ENCODE results near the gene SETD6.
"Not testable (repeated sequence)": the region's sequence is repeated elsewhere in the genome, so short reads cannot be mapped to it uniquely, and the experiment has no call there.

Gene SETD6

DNA sequence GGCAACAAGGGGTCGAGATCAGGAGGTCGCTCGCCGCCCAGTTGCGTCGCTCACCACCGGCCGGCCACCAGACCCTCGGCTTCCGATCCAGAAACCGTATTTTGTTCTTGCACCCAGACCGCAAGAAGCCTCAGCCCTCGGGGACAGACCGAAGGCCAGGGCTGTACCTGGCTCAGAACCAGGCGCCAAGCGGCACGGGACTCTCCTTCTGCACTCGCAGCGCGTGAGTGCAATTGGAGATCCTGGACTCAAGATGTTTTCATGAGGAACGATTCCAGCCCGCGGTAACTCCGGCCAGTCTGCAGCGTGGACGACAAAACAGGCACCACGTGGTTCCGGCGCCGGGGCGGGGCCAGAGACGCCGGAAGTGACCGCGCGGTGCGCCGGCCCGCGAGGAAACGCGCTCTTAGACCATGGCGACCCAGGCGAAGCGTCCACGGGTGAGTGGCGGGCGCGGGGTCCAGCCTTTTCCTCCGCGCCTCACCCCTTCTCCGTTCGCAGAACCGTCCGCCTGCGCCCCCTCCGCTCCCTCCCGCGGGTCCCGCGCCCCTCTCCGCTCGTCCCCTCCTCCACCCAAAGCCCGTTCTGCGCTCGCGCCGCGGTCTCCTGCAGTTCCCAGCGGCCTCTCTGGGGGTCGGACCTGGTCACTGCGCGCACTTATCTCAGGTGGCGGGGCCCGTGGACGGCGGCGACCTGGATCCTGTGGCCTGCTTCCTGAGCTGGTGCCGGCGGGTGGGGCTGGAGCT is at the start of gene SETD6:
TSS of gene SETD6 (plus strand) at position 393 of the 746 bp plus-strand sequence. CDS start at position 414, 21 bp downstream.
- peak; percentile 54 to 57 for DNase-seq (ENCODE audit: low read depth in 2 of 2)

DNA sequence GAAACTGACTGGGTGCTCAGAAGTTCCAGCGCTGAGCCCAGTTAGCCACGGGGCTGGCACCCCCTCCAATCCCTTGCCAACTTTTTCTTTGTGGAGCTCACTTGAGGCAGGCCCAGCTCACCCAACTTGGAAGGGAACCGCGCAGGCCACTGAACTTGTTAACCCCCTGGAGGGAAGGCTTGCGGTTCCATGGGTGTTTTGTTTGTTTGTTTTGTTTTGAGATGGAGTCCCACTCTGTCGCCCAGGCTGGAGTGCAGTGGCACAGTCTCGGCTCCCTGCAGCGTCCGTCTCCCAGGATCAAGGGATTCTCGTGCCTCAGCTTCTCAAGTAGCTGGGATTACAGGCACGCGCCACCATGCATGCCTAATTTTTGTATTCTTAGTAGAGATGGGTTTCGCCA is 49.5 kb upstream of the SETD6 start:
- DNase-seq (ENCODE audit: low read depth in 2 of 2), result no peak

DNA sequence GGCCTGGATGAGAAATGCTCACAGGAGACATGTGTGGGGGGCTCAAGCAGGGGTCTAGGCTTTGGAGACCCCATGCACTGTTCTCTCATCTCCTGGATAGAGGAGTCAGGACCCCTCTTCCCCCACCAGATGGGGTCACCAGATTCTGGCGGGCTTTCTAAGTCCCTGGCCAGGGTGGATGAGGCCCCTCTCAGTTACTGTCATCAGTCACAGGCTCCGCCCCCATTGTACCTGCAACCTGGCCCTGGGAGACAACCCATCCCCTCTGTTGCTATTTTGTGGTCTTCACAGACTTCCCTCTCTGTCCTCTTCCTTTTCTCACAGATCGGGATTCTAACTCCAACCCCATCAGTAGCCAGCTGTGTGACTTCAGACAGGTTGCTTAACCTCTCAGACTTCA is 48.9 kb upstream of the SETD6 start:
- DNase-seq (ENCODE audit: low read depth in 2 of 2), result no peak

GRCh38 chr16:58467905-58468304 is 47.4 kb upstream of the SETD6 start:
- no peak for DNase-seq (ENCODE audit: low read depth in 2 of 2)

GRCh38 chr16:58471209-58471975 is 43.9 kb upstream of the SETD6 start:
- DNase-seq (ENCODE audit: low read depth in 2 of 2), result no peak

DNA sequence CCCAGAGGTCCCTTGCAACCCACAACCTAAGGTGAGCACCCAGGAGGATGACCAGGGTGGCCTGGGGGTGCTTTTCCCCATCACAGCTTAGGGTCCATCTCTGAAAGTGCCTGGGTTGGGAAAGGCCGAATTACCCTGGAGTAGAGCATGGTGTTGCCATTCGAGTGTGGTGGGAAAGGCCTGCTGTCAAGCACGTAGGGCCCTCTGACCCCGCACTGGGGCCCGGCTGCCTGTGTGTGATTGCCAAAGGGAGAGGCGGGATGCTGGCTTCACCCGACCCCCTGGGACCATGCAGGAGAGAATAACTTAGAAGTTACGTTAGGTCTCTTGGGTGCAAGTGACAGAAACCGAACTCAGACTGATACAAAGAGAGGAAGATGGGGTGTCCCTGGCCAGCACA is 43.1 kb upstream of the SETD6 start:
- no peak for DNase-seq (ENCODE audit: low read depth in 2 of 2)

- no peak for DNase-seq (ENCODE audit: low read depth in 2 of 2)
These were observed 42.5 kb upstream of the SETD6 start for GRCh38 chr16:58472827-58473226.

DNA sequence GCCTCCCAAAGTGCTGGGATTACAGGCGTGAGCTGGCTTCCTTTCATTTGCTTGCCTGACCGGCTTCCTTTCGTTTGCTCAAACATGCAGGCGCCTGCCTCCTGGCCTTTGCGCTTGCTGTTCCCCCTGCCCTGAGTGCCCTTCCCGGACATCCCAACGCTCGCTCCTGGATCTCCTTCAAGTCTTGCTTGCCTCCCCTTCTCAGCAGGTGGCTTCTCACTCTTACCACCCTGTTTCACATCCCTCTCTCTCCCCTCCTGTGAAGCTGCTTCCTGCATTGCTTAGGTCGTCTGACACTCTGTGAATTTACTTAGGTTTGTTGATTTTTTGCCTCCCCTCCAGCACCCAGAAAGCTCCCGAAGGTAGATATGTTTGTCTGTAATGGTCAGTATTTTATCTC is 41.0 kb upstream of the SETD6 start:
- DNase-seq (ENCODE audit: low read depth in 2 of 2), result no peak

GRCh38 chr16:58475091-58475619 is 40.2 kb upstream of the SETD6 start:
- DNase-seq (ENCODE audit: low read depth in 2 of 2), result no peak

DNA sequence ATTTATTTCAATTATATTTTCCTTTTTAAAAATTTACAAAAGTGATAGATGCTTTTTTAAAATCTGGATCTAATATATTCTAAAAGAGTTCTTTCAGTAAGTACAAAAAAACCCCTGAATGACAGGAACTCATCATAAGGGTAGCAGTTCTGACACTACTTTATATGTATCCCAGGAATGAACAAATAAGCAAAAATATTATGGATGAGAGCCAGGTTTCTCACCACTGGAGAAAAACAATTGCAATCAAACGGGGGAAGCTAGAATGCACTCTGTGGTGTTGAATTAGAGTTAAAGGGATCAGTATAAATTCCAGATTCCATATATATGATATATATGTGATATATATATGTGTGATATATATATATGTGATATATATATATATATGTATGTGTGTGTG is 38.5 kb upstream of the SETD6 start:
- DNase-seq (ENCODE audit: low read depth in 2 of 2), result no peak

- DNase-seq (ENCODE audit: low read depth in 2 of 2), result no peak
These were observed 36.9 kb upstream of the SETD6 start for GRCh38 chr16:58478427-58478826.

DNA sequence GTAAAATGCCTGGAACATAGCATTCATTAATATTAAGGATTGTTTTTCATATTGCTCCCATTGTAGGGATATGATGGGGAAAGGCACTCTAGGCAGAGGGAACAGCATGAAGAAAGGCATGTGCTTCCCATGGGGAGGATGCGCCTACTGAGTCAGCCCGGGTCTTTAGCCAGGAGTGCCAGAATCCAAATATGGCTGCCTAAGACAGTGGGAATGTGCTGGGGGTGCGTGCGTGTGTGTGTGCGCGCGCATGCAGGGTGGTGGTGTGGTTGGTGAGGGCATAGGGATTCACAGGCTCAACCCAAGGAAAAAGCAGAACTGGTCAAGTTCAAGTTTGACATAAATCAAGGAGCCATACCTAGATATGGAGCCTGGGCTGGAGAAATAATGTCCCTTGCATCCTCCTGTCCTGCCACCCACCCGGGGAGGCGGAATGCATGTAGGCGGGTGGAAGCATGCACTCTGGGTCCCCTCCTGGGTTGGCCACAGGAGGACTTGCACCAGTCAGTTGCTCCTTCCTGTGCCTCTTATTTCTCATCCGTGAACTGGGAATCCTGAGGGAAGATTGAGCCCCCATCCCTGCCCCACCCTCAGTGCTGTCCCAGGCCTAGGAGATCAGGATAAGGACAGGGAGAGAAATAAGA is 34.0 kb upstream of the SETD6 start:
- DNase-seq (ENCODE audit: low read depth in 2 of 2), result no peak

- no peak for DNase-seq (ENCODE audit: low read depth in 2 of 2)
These were observed 33.4 kb upstream of the SETD6 start for GRCh38 chr16:58481931-58482330.

- no peak for DNase-seq (ENCODE audit: low read depth in 2 of 2)
These were observed 30.0 kb upstream of the SETD6 start for GRCh38 chr16:58485184-58485887.

GRCh38 chr16:58487566-58488351 is 27.6 kb upstream of the SETD6 start:
- DNase-seq (ENCODE audit: low read depth in 2 of 2), result peak; percentile 39 to 52

DNA sequence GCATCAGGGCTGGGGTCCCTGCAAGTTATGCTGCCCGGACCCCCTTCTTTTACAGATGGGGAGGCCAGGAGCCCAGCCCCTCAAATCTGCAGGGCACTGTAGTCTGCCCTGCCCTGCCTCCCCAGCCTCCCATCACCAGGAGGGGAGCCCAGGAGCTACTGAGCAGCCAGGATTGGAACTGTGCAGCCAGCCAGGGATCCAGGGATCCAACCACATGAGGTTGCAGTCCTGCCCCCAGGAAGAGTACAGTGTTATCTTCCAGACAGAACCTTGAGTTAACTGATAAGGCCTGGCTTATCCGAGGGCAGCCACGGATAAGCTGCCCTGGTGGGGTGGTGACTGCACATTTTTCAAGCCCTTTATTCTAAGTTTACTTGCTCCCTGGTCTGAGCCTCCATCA is 26.8 kb upstream of the SETD6 start:
- DNase-seq (ENCODE audit: low read depth in 2 of 2), result no peak

DNA sequence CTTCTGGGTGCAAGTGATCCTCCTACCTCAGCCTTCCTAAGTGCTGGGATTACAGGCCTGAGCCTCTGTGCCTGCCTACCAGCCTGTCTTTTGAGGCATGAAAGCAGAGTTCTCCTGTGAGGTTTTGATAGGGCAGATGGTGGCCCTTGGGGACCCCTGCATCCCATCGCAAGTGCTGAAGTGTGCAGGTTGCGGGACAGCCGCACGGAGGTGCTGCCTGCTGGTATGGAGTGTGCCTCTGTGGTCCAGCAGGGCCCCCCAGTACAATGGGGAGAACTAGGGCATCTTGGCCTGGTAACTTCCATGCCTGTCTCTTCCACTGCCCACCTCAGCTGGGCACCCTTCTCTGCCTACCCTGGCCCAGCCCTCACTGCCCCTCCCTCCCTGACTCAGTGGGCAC is 25.3 kb upstream of the SETD6 start:
- no peak for DNase-seq (ENCODE audit: low read depth in 2 of 2)

GRCh38 chr16:58490539-58490938 is 24.8 kb upstream of the SETD6 start:
- DNase-seq (ENCODE audit: low read depth in 2 of 2), result not testable (repeated sequence)

DNA sequence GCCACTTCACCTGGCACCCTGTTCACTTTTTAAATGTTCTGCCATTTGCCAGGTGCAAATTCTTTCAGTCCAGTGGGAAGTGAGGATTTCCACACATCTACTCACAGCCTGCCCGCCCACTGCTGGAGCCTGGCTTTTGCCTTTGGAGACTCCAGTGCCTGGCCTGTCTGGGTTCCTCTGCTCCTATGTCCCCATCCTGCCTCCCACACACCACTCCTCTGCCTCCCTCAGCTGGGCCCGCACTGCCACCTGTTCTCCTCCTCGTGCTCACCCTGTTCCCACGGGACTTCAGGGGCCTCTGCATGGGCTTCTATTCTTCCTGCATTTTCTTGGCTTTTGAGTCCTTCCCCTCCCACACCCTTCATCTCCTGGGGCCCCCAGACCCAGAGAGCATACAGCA is 23.3 kb upstream of the SETD6 start:
- DNase-seq (ENCODE audit: low read depth in 2 of 2), result no peak

GRCh38 chr16:58492735-58493134 is 22.6 kb upstream of the SETD6 start:
- DNase-seq (ENCODE audit: low read depth in 2 of 2), result no peak
